Rectal smooth muscle tissue (tissue), 1 donor: Measurements from ENCODE around the gene TEX14.
A peak's percentile ranks its signal among the peaks of the same experiment; 100 is the strongest.
"Not testable (repeated sequence)": the region's sequence is repeated elsewhere in the genome, so short reads cannot be mapped to it uniquely, and the experiment has no call there.

ENCODE experiments used
- H3K27ac ChIP-seq: one replicate; pipeline ENCODE4 v1.7.0; 2013; ENCODE audit warnings: low read depth, low read length, inconsistent platforms
- H3K27me3 ChIP-seq: one replicate; pipeline ENCODE4 v1.7.0; 2013; ENCODE audit warnings: low read length; ENCODE audit not compliant: control insufficient read depth, insufficient read depth
- H3K36me3 ChIP-seq: one replicate; pipeline ENCODE4 v1.7.0; 2013; ENCODE audit warnings: low read length; ENCODE audit not compliant: control insufficient read depth, insufficient read depth
- H3K4me1 ChIP-seq: one replicate; pipeline ENCODE4 v1.7.0; 2013; ENCODE audit warnings: low read length; ENCODE audit not compliant: control insufficient read depth, insufficient read depth
- H3K4me3 ChIP-seq: one replicate; pipeline ENCODE4 v1.7.0; 2013; ENCODE audit warnings: low read length
- H3K9ac ChIP-seq: one replicate; pipeline ENCODE4 v1.7.0; 2013; ENCODE audit warnings: low read length

The TEX14 gene

DNA sequence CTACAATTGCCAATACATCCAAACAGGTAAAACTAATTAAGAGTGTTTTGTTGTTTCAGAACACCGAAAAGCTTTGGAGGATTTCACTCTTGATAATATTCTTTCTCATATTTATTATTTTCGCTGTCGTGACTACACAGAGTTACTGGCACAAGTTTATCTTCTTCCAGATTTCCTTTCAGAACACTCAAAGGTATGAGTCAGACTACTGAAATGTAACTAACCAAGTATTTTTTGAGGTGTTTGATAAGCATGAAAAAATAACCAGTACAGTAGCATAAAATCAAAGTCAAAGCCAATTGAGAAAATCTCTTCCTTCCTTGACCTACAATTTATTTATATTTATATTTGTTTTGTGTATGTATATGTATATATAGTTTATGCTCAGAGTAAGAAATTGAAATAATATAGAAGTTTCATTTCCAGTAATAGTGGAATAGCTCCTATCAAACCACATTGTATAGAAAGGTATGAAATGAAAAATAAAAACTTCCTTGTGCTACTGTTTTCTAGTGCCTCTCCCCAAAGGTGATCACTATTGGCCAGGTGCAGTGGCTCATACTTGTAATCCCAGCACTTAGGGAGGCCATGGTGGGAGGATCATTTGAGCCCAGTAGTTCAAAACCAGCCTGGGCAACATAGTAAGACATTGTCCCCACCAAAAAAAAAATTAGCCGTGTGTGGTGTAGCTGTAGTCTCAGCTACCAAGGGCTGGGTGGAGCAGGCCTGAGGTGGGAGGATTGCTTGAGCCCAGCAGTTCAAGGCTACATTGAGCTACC is 11.5 kb upstream of the TEX14 start:
- no peaks in the 10 kb centered on the region for H3K4me1 ChIP-seq
- no peaks in the 10 kb centered on the region for H3K36me3 ChIP-seq
- no peaks in the 10 kb centered on the region for H3K27me3 ChIP-seq
- H3K27ac ChIP-seq = no peak overlapping the region
- no peak overlapping the region for H3K9ac ChIP-seq
- no peak overlapping the region for H3K4me3 ChIP-seq

GRCh38 chr17:58702708-58703107 is 10.9 kb upstream of the TEX14 start:
- H3K9ac ChIP-seq = no peak overlapping the region
- H3K36me3 ChIP-seq = no peaks in the 10 kb centered on the region
- H3K27me3 ChIP-seq = no peaks in the 10 kb centered on the region
- no peaks in the 10 kb centered on the region for H3K4me1 ChIP-seq
- no peak overlapping the region for H3K4me3 ChIP-seq
- no peak overlapping the region for H3K27ac ChIP-seq

DNA sequence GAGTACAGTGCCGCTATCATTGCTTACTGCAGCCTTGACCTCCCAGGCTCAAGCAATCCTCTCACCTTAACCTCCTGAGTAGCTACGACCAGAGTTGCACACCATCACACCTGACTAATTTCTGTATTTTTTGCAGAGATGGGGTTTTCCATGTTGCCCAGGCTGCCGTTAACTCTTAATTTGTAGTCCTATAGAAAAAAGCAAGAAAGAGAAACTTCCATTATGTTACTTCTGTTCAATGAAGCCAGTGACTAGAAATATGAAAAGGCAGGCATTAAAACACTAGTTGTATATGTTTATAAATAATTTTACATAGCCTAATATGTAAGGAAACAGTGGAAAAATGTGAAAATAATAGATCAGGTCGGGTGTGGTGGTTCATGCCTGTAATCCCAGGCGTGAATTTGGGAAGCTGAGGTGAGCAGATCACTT is 10.2 kb upstream of the TEX14 start:
- H3K36me3 ChIP-seq = no peaks in the 10 kb centered on the region
- no peak overlapping the region for H3K4me3 ChIP-seq
- H3K27ac ChIP-seq = no peak overlapping the region

GRCh38 chr17:58699771-58700170 is 7.9 kb upstream of the TEX14 start:
- Histone ChIP-seq H3K36me3 (no peaks in the 10 kb centered on the region), H3K9ac (no peak overlapping the region), H3K4me3 (no peak overlapping the region), H3K27ac (no peak overlapping the region), H3K27me3 (no peaks in the 10 kb centered on the region), H3K4me1 (no peaks in the 10 kb centered on the region)

More for the DNA sequence above, 10.2 kb upstream of the TEX14 start:
- no peaks in the 10 kb centered on the region for H3K4me1 ChIP-seq
- H3K9ac ChIP-seq = no peak overlapping the region
- H3K27me3 ChIP-seq = no peaks in the 10 kb centered on the region

GRCh38 chr17:58694826-58695225 is 3.0 kb upstream of the TEX14 start:
- Histone ChIP-seq H3K4me3 (no peak overlapping the region), H3K9ac (no peak overlapping the region), H3K36me3 (no peaks in the 10 kb centered on the region), H3K4me1 (peaks cover 12% of the 10 kb centered on the region), H3K27ac (no peak overlapping the region), H3K27me3 (no peaks in the 10 kb centered on the region)

- H3K4me3 ChIP-seq = no peak overlapping the region
- no peaks in the 10 kb centered on the region for H3K27me3 ChIP-seq
- no peak overlapping the region for H3K27ac ChIP-seq
- H3K4me1 ChIP-seq = peaks cover 12% of the 10 kb centered on the region
- H3K9ac ChIP-seq = no peak overlapping the region
- H3K36me3 ChIP-seq = no peaks in the 10 kb centered on the region
These were observed 2.5 kb upstream of the TEX14 start for GRCh38 chr17:58694302-58694701.

DNA sequence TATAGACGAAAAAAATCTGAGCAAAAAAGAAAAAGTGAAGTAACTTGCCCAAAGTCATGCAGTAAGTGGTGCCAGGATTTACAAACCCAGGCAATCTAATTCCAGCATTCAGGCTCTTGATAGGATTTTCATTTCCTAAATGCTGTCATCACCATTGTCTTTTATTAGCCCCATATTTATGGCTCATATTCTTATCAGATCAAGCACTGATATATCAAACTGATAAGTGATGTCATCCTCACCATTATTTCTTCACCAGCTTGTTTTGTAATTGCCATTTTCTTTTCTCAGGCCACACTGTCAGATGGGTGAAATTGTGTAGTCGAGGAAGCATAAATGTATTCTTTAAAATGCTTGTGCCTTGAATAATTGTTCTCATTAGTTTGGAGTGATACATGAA is 1.9 kb upstream of the TEX14 start:
- Histone ChIP-seq H3K27ac (no peak overlapping the region), H3K4me1 (peaks cover 12% of the 10 kb centered on the region), H3K27me3 (no peaks in the 10 kb centered on the region), H3K9ac (no peak overlapping the region), H3K36me3 (no peaks in the 10 kb centered on the region), H3K4me3 (no peak overlapping the region)

DNA sequence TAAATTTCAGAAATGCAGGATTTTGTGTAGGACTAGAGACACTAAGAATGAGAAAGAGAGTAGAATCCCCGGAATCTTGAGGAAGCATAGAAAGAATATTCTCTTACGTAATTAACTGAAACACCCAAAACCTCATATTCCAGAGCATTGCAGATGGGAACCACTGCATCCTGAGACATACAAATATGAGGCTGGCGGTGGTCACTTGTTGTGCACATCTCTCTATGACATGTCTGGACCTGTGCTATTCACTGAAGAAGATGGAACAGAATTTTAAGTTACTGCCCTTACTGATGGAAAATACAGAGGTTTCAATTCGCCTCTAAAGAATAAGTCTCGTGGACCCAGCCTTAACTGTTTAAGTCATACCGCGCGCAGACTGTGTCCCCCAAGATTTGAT is 1.4 kb upstream of the TEX14 start:
- peak overlapping the region; percentile 61 for H3K9ac ChIP-seq
- peak overlapping the region; percentile 89 for H3K27ac ChIP-seq
- H3K36me3 ChIP-seq = no peaks in the 10 kb centered on the region
- H3K27me3 ChIP-seq = no peaks in the 10 kb centered on the region
- H3K4me3 ChIP-seq = peak overlapping the region; percentile 86
- peaks cover 12% of the 10 kb centered on the region for H3K4me1 ChIP-seq

DNA sequence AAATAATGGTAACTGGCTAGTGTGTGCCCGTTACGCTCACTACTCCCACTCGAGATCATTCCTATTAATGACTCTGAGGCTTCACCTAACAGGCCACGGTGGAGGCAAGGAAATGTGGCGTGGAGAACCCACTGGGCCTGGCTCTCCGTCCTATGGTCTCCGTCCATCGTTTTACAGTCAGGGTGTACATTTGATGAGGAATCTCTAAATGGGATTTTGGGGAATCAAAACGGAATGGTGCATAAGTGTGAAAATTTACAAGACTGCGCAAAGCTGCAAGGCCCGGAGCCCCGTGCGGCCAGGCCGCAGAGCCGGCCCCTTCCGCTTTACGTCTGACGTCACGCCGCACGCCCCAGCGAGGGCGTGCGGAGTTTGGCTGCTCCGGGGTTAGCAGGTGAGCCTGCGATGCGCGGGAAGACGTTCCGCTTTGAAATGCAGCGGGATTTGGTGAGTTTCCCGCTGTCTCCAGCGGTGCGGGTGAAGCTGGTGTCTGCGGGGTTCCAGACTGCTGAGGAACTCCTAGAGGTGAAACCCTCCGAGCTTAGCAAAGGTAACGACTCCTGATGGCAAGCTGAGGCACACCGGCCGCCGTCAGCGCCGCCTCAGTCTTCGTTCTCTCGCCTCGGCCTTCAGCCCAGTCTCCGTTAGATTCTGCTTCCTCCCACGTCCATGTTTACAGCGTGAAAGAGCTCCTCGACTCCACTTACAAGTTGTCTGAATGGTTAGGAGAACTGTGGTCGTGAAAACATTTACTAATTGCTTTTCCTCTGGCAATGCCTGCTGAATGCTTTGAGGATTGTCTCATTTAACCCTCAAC is 602 bp upstream of the TEX14 start, which contains the start of gene RAD51C:
RAD51C (plus strand) TSS at position 364 of the 817 bp plus-strand sequence; CDS start at position 406, 42 bp downstream.
- H3K27me3 ChIP-seq = no peaks in the 10 kb centered on the region
- H3K27ac ChIP-seq = peak within 1 kb of the TSS; percentile 89
- H3K9ac ChIP-seq = peak within 1 kb of the TSS; percentile 61
- no peaks in the 10 kb centered on the region for H3K36me3 ChIP-seq
- peaks cover 12% of the 10 kb centered on the region for H3K4me1 ChIP-seq
- H3K4me3 ChIP-seq = peak within 1 kb of the TSS; percentile 86

- H3K4me1 ChIP-seq = peaks cover 12% of the 10 kb centered on the region
These were observed 1.8 kb downstream of the TEX14 start for GRCh38 chr17:58690033-58690432.

GRCh38 chr17:58688521-58688920 is 3.3 kb downstream of the TEX14 start:
- H3K27ac ChIP-seq = no peak overlapping the region
- H3K4me1 ChIP-seq = peaks cover 11% of the 10 kb centered on the region
- no peak overlapping the region for H3K4me3 ChIP-seq
- H3K9ac ChIP-seq = no peak overlapping the region
- no peaks in the 10 kb centered on the region for H3K27me3 ChIP-seq
- H3K36me3 ChIP-seq = no peaks in the 10 kb centered on the region

More at GRCh38 chr17:58690033-58690432, 1.8 kb downstream of the TEX14 start:
- not testable (repeated sequence) for H3K27me3 ChIP-seq, H3K27ac ChIP-seq, H3K4me3 ChIP-seq, H3K9ac ChIP-seq, H3K36me3 ChIP-seq

- no peak overlapping the region for H3K27ac ChIP-seq
- H3K4me3 ChIP-seq = no peak overlapping the region
- H3K4me1 ChIP-seq = peaks cover under 1% of the 10 kb centered on the region
- H3K27me3 ChIP-seq = no peaks in the 10 kb centered on the region
- H3K9ac ChIP-seq = no peak overlapping the region
- no peaks in the 10 kb centered on the region for H3K36me3 ChIP-seq
These were observed 4.9 kb downstream of the TEX14 start for GRCh38 chr17:58686980-58687379.
